ENCODE data around the gene TMX4.
"Not testable (repeated sequence)": the region's sequence is repeated elsewhere in the genome, so short reads cannot be mapped to it uniquely, and the experiment has no call there.

The TMX4 gene

DNA sequence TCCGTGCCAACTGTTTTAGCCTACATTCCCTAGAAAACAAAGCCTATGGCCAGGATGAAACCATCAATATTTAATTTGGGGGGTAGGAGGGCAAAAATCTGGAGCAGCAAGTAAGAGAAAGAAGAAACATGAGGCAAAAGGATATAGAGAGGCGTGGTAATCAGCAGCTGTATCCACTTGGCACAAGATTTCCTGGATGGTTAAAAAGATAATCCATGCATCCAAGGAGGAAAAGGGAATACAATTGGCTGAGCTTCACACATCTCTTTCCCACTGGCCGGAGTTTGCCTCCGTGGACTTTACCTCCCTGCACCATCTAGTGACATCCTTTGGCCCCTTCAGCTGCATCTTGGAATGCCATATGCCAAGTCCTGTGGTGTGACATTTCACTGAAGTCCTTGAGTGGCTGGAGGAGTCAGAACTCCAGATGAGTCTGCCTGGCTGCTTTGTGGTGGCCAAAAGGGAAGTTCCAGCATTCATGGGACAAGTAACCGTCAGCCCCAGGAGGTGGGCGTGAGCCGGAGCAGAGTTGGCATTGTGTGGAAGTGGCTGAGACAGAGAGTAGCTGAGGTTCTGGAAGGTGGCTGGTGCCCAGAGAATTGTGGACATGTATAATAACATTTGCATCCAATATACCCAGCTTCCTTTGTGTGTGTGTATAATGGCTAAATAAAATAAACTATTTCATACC is 13.7 kb upstream of the TMX4 start:
- no peak overlapping the region for H3K9ac ChIP-seq (ENCODE audit: low read depth, low read length, poor library complexity, severe bottlenecking)
- no peaks in the 10 kb centered on the region for H4K20me1 ChIP-seq (ENCODE audit: insufficient read depth, low read length, poor library complexity, severe bottlenecking)
- H3K4me3 ChIP-seq (ENCODE audit: low read length, poor library complexity, severe bottlenecking): no peak overlapping the region
- H3K4me1 ChIP-seq (ENCODE audit: insufficient read depth, low read length, poor library complexity, severe bottlenecking): no peaks in the 10 kb centered on the region
- TF ChIP-seq EZH2phosphoT487 (IDR thresholded peaks at IDR 0.05; ENCODE audit: borderline replicate concordance): no peak
- TF ChIP-seq, protein P1, sequence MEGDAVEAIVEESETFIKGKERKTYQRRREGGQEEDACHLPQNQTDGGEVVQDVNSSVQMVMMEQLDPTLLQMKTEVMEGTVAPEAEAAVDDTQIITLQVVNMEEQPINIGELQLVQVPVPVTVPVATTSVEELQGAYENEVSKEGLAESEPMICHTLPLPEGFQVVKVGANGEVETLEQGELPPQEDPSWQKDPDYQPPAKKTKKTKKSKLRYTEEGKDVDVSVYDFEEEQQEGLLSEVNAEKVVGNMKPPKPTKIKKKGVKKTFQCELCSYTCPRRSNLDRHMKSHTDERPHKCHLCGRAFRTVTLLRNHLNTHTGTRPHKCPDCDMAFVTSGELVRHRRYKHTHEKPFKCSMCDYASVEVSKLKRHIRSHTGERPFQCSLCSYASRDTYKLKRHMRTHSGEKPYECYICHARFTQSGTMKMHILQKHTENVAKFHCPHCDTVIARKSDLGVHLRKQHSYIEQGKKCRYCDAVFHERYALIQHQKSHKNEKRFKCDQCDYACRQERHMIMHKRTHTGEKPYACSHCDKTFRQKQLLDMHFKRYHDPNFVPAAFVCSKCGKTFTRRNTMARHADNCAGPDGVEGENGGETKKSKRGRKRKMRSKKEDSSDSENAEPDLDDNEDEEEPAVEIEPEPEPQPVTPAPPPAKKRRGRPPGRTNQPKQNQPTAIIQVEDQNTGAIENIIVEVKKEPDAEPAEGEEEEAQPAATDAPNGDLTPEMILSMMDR (conservative IDR thresholded peaks at IDR 0.05; ENCODE audit: low read length): no peak
- no peak overlapping the region for H3K4me2 ChIP-seq (ENCODE audit: low read depth, low read length, poor library complexity, severe bottlenecking)
- 0 out of 2 replicates have a peak, but pooled peaks cover 3% of the 10 kb centered on the region for H3F3A ChIP-seq (ENCODE audit: low read depth)
- no peaks in the 10 kb centered on the region for H3K9me2 ChIP-seq (replicated peaks; ENCODE audit: low read depth, low read length)
- H3K9me3 ChIP-seq (ENCODE audit: insufficient read depth, low read depth, low read length): no peaks in the 10 kb centered on the region
- no peaks in the 10 kb centered on the region for H3K79me2 ChIP-seq (ENCODE audit: insufficient read depth, low read length)
- no peaks in the 10 kb centered on the region for H3K36me3 ChIP-seq (ENCODE audit: insufficient read depth, low read length)
- H3K27me3 ChIP-seq (ENCODE audit: insufficient read depth, low read length, poor library complexity, severe bottlenecking): no peaks in the 10 kb centered on the region
- no peak overlapping the region for H2AFZ ChIP-seq (ENCODE audit: low read length)

DNA sequence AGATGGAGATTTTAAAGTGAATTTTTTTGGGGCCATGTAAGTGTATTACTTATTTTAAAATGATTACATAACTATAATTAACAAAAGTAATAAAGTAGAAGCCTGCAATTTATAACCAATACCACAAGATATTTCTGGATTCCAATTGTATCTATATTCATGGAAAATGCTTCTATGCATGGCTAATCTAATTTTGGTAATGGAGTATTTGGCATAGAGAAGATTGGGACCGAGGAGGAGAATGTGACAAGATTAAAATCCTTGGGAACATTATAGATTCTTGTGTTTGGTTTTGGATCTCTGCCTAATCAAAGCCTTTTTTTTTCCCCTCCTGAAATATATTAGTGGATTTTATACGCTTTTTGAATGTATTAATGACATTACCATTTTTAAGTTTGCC is 12.9 kb upstream of the TMX4 start:
- H2AFZ ChIP-seq (ENCODE audit: low read length): no peak overlapping the region
- no peaks in the 10 kb centered on the region for H3K4me1 ChIP-seq (ENCODE audit: insufficient read depth, low read length, poor library complexity, severe bottlenecking)
- H3K9me3 ChIP-seq (ENCODE audit: insufficient read depth, low read depth, low read length): no peaks in the 10 kb centered on the region
- no peaks in the 10 kb centered on the region for H3K79me2 ChIP-seq (ENCODE audit: insufficient read depth, low read length)
- H4K20me1 ChIP-seq (ENCODE audit: insufficient read depth, low read length, poor library complexity, severe bottlenecking): no peaks in the 10 kb centered on the region
- H3F3A ChIP-seq (ENCODE audit: low read depth): 0 out of 2 replicates have a peak, but pooled peaks cover 3% of the 10 kb centered on the region
- H3K36me3 ChIP-seq (ENCODE audit: insufficient read depth, low read length): no peaks in the 10 kb centered on the region
- no peaks in the 10 kb centered on the region for H3K27me3 ChIP-seq (ENCODE audit: insufficient read depth, low read length, poor library complexity, severe bottlenecking)
- H3K4me2 ChIP-seq (ENCODE audit: low read depth, low read length, poor library complexity, severe bottlenecking): no peak overlapping the region
- H3K9ac ChIP-seq (ENCODE audit: low read depth, low read length, poor library complexity, severe bottlenecking): no peak overlapping the region
- TF ChIP-seq, protein P1 (conservative IDR thresholded peaks at IDR 0.05; ENCODE audit: low read length): no peak
- TF ChIP-seq EZH2phosphoT487 (IDR thresholded peaks at IDR 0.05; ENCODE audit: borderline replicate concordance): no peak
- no peaks in the 10 kb centered on the region for H3K9me2 ChIP-seq (replicated peaks; ENCODE audit: low read depth, low read length)
- H3K4me3 ChIP-seq (ENCODE audit: low read length, poor library complexity, severe bottlenecking): no peak overlapping the region

DNA sequence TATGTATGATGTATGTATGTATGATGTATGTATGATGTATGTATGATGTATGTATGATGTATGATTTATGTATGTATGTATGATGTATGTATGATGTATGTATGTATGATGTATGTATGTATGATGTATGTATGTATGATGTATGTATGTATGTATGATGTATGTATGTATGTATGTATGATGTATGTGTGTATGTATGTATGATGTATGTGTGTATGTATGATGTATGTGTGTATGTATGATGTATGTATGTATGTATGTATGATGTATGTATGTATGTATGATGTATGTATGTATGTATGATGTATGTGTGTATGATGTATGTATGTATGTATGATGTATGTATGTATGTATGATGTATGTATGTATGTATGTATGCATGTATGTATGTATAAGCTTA is 12.0 kb upstream of the TMX4 start:
- H3K79me2 ChIP-seq (ENCODE audit: insufficient read depth, low read length); H3K9ac ChIP-seq (ENCODE audit: low read depth, low read length, poor library complexity, severe bottlenecking); H3K9me3 ChIP-seq (ENCODE audit: insufficient read depth, low read depth, low read length); H3K4me1 ChIP-seq (ENCODE audit: insufficient read depth, low read length, poor library complexity, severe bottlenecking); H3F3A ChIP-seq (ENCODE audit: low read depth); H3K36me3 ChIP-seq (ENCODE audit: insufficient read depth, low read length); H4K20me1 ChIP-seq (ENCODE audit: insufficient read depth, low read length, poor library complexity, severe bottlenecking); H3K4me3 ChIP-seq (ENCODE audit: low read length, poor library complexity, severe bottlenecking); H2AFZ ChIP-seq (ENCODE audit: low read length); H3K9me2 ChIP-seq (replicated peaks; ENCODE audit: low read depth, low read length); H3K4me2 ChIP-seq (ENCODE audit: low read depth, low read length, poor library complexity, severe bottlenecking); H3K27me3 ChIP-seq (ENCODE audit: insufficient read depth, low read length, poor library complexity, severe bottlenecking): not testable (repeated sequence)

All from Loucy (cell line).